NOMO-1 treated with dmso at 0.1 percent for 144 hours (cell line): Measurements from ENCODE around the gene KIF19.
A peak's percentile ranks its signal among the peaks of the same experiment; 100 is the strongest.
"Not testable (repeated sequence)": the region's sequence is repeated elsewhere in the genome, so short reads cannot be mapped to it uniquely, and the experiment has no call there.

Experiments
- DNase-seq: peaks from one replicate; lab custom pipeline; 2025; ENCODE audit not compliant: unreplicated experiment; lab: John Stamatoyannopoulos, UW

KIF19 gene, protein sequence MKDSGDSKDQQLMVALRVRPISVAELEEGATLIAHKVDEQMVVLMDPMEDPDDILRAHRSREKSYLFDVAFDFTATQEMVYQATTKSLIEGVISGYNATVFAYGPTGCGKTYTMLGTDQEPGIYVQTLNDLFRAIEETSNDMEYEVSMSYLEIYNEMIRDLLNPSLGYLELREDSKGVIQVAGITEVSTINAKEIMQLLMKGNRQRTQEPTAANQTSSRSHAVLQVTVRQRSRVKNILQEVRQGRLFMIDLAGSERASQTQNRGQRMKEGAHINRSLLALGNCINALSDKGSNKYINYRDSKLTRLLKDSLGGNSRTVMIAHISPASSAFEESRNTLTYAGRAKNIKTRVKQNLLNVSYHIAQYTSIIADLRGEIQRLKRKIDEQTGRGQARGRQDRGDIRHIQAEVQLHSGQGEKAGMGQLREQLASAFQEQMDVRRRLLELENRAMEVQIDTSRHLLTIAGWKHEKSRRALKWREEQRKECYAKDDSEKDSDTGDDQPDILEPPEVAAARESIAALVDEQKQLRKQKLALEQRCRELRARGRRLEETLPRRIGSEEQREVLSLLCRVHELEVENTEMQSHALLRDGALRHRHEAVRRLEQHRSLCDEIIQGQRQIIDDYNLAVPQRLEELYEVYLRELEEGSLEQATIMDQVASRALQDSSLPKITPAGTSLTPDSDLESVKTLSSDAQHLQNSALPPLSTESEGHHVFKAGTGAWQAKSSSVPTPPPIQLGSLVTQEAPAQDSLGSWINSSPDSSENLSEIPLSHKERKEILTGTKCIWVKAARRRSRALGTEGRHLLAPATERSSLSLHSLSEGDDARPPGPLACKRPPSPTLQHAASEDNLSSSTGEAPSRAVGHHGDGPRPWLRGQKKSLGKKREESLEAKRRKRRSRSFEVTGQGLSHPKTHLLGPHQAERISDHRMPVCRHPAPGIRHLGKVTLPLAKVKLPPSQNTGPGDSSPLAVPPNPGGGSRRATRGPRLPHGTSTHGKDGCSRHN

DNA sequence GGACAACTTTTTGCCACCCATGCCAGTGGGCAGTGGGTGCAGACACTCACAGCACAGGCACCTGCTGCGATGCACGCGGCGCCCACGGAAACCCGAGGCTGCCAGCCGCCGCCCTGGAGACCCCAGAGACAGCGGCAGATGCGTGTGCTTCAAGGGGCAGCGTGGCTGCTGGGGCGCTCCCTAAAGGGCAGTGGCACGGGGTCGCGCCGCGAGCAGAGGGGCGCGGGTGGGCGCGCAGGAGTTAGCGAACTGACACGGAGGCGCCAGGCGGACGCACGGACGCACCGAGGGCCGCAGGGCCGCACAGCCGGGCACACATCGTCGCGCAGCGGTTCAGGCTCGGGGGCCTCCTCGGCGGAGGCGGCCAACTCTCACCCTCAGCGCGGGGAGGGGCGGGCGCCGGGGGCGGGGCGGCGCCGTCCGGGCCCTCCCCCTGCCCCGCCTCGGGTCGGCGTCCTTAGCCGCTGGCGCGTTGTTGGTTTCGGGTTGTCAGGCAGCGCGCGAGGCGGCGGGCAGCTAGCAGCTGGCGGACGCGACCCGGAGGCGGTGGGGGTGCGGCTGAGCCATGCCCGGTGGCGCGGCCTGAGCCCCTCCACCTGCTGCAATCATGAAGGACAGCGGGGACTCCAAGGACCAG, at the start of gene KIF19:
Gene KIF19, plus strand, starts transcription at position 484 of the 637 bp plus-strand sequence. Its CDS starts 124 bp downstream, at position 608.
- no peak for DNase-seq

DNA sequence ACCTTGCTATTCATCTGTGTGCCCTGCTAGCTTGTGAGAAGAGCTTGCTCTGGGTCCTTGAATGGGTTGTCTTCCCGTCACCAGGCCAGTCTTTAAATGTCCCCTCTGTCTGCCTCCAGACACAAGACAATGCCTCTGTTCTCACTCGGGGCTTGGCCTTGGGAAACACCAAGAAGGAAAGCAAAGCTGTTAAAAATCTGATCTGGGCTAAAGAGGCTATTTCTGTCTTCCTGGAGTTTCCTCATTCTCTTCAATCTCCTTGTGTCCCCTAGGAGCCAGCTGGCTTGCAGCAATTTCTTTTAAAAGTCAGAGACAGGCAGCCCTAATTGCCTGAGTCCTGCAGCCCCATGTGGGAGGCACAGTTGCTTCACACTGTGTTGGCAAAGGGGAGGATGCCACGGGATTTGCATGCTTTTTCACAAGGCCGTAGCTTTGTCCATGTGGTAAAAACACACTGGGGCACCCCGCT, 49.5 kb upstream of the KIF19 start:
- no peak for DNase-seq

DNA sequence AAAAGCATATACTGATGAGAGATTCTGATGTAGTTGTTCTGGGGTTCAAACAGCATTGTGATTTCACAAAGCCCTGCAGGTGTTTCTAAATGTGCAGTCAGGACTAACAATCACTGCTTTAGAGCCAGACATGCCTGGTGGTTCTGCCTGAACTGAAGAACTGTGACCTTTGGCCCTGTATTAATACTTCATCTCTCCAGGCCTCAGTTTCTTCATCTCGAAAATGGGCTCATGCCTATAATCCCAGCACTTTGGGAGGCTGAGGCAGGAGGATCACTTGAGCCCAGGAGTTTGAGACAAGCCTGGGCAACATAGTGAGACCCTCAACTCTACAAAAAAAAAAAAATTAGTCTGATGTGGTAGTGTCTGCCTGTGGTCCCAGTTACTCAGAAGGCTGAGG, 48.1 kb upstream of the KIF19 start:
- no peak for DNase-seq

DNA sequence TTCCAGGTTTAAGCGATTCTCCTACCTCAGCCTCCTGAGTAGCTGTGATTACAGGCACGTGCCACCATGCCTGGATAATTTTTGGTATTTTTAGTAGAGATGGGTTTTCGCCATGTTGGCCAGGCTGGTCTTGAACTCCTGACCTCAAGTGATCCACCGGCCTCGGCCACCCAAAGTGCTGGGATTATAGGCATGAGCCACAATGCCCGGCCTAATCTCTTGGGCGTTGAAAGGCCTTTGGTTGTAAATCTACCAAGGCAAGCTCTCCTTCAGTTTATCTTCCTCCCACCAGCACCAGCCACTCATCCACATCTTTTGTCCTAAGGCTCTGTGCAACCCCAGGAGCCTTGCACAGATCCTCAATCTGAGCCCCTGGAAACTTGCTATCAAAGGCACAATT, 46.4 kb upstream of the KIF19 start:
- DNase-seq: not testable (repeated sequence)

DNA sequence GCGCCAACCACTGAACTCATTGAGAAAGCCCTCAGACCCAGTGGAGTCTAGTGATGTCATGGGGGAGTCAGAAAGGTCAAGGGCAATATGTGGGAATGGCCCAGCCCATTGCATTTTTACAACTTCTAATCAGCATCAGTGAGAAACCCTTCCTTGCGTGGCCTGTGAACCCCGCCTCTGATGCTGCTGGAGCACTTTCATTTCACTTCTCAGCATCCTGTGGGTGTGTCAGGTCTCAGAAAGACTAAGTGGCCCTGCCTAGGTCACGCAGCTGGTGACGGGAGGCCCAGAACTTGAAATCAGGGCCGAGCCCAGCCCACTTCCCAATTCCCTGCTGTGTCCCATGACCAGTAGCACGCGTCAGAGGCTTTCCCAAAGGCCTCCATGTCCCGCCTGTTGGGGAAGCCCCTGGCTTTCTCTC, 45.9 kb upstream of the KIF19 start:
- no peak for DNase-seq

DNA sequence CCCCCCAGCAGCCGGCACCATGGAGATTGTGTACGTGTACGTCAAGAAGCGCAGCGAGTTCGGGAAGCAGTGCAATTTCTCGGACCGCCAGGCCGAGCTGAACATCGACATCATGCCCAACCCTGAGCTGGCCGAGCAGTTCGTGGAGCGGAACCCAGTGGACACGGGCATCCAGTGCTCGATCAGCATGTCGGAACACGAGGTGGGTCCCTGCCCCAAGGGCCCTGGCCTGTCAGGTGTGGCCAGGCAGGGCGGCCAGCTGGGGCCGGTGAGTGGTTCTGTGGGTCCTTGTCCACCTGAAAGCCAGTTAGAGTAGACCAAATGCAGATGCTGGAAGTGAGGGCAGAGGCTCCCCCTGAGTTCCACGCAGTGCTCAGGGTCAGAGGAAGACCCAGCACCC, 44.2 kb upstream of the KIF19 start:
- no peak for DNase-seq

DNA sequence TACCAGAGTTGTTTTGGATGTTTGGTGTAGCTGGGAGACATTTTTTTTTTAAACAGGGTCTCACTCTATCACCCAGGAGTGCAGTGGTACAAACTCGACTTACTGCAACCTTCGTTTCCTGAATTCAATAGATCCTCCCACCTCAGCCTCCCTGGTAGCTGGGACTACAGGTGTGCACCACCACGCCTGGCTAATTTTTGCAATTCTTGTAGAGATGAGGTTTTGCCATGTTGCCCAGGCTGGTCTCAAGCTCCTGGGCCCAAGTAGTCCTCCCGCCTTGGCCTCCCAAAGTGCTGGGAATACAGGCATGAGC, 43.8 kb upstream of the KIF19 start:
- not testable (repeated sequence) for DNase-seq

DNA sequence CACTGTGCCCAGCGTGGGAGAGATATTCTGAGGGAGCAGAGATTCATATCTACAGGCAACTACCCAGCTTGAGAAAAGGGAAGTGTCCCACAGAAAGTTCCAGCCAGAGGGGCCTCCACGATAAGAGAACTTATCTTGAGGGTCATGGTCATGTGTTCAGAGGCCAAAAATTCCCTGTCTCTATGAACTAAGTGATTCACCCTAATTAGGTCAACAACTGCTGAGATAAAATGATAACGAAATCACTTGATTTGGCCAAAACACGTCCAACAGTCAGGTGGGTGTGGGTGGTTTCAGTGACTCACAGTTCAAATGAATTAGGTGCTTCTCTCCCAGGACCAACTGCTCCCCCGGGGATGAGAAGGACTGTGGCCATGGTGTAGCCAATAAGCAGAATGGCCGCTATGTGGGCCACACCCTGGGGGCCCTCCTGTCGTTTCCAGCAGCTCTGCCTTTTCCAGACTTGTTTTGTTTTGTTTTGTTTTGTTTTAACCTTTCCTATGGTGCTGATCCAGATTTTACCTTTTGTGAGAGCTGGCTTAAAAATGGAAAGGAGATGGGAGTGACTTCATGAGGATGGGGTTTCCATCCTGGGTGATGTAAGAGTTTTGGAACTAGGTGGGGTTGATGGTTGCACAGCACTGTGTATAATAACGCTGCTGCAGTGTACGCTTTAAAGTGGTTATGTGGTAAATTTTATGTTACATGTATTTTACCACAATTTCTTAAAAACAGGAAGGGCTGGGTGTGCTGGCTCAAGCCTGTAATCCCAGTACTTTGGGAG, 43.2 kb upstream of the KIF19 start:
- DNase-seq: peak; percentile 59

DNA sequence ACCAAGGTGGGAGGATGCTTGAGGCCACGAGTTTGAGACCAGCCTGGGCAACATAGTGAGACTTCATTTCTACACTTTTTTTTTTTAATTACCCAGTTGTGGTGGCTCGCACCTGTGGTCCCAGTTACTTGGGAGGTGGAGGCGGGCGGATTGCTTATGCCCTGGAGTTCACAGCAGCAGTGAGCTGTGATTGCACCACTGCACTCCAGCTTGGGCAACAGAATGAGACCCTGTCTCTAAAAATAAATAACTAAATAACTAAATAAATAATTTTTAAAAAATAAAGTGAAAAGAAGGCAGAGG, 42.7 kb upstream of the KIF19 start:
- no peak for DNase-seq

DNA sequence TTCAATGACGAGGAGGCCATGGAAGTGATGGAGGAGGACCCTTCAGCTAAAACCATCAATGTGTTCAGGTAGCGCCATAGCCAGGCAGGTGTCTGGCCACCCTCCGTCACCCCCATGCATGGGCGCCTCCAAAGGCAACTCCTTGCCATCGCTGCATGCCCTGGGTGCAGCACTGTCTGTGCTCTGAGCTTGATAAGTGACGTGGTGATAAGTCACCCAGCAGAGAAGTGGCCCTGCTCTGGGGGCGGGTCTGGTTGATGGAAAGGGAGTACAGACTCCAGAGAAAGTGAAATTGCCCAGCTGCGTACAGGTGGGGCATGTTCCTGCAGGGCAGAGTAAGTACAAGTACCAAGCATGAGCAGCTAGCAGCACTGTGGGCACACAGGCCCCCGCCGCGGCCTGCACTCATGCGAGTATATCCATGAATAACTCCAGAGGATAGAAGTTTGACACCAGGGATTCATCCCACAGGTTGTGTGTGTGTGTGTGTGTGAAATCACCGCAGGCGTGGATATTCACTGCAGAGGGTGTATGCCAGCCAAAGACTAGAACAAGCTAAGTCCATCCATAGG, 38.9 kb upstream of the KIF19 start:
- DNase-seq: no peak

DNA sequence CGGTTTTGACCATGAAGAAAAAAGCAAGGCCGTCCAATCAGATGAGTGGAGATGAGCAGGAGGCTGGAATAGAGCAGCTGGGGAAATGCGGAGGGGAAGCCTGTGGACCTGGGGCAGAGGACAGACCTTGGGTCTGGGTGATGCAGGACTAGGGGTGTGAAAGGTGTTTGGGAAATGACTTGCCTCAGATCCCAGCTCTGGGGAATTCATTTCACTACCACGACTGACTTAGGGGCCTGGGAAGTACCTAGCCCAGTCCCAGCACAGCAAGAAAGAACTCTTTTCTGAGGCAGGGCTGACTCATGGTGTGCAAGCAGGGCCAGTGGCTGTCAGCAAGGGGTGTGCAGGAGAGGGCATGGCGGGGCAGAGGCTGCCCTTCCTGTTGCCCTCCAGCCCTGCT, 37.2 kb upstream of the KIF19 start:
- DNase-seq: no peak

DNA sequence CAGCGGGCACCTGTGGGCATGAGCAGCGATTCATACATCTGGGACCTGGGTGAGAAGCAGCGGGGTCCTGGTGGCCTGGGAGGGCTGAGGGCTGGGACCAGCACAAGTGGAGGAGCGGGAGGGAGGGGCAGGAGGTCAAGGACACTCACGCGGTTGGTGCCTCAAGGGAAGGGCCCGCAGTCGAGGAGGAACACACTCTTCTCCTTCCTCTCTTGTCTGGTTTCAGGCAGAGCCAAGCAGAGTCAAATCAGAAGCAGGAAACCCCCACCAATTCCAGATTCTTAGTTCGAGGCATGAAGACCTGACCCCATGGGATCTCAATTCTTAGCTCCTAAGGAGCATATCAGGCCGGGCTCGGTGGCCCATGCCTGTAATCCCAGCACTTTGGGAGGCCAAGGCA, 36.3 kb upstream of the KIF19 start:
- DNase-seq: no peak

DNA sequence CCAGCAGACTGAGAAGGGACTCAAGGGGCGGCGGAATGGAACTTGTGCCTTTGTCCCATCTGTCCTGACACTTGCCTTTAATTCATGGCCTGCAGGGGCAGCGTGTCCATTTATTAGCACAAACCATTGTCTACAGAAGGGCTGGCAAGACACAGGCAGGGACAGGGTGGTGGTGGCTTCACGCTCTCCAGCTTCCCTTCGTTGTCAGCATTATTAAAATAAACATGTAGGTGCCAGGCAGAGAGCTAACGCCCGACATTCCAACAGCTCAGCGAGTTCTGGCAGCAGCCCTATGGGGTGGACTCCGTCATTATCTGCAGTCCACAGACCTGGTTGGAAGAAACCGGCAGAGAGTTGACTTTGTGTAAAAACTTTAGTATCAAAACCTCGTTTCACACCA, 35.7 kb upstream of the KIF19 start:
- DNase-seq: no peak

DNA sequence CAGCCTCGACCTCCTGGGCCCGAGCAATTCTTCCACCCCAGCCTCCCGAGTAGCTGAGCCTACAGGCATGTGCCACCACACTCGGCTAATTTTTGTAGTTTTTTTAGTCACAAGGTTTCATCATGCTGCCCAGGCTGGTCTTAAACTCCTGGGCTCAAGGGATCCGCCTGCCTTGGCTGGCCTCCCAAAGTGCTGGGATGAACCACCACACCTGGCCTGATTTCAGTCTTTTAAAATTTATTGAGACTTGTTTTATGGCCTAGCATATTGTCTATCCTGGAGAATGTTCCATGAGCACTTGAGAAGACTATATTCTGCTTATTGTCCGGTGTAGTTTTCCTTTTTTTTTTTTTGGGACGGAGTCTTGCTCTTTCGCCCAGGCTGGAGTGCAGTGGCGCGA, 33.5 kb upstream of the KIF19 start:
- no peak for DNase-seq

DNA sequence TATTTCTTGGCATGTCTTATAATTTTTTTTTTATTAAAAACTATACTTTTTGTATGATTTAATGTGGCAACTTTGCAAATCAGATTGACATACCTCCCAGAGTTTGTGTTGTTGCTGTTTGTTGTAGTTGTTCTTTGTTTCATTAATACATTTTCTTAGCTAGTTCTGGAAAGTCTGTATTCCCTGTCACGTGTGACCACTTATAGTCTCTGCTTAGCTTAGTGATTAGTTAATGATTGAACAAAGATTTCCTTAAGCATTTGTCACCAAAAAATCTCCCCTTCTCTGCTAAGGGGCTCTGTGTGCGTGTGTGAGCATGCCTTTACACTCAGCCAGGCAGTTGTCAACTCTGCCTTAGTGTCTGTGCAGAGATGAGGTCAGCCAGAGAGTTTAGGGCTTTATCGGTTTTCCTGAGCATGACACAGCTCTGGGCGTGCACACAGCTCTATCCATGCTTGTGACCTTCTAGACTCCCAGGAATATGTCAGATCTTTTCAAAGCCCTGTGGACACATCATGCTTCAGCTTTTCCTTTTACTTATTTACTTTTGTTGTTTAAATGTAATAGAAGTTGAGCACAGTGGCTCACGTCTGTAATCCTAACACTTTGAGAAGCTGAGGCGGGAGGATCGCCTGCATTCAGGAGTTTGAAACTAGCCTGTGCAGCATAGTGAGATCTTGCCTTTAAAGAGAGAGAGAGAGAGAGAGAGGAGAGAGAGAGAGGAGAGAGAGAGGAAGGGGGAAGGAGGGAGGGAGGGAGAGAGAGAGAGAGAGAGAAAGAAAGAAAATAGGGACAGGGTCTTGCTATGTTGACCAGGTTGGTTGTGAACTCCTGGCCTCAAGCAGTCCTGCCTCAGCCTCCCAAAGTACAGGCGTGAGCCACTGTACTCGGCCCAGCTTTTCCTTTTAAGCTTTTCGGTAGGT, 30.1 kb upstream of the KIF19 start:
- DNase-seq: no peak

DNA sequence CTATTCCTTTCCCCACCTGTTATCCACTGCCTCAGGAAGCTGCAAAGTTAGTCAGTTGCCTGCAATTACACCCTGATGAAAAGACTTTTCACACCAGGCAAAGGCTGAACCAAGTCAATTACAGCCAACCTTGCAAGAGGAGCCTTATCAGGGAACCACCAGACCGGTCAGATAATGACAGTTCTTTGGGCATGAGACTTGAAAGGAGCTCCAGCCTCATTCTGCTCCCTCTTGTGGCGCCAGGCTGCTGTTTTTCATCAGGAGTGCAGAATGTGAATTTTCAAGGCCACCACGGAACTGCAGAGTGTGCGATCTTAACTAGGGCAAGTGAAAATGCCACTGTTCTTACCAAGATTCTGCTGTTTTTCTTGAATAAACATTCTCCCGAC, 29.5 kb upstream of the KIF19 start:
- DNase-seq: peak; percentile 53

DNA sequence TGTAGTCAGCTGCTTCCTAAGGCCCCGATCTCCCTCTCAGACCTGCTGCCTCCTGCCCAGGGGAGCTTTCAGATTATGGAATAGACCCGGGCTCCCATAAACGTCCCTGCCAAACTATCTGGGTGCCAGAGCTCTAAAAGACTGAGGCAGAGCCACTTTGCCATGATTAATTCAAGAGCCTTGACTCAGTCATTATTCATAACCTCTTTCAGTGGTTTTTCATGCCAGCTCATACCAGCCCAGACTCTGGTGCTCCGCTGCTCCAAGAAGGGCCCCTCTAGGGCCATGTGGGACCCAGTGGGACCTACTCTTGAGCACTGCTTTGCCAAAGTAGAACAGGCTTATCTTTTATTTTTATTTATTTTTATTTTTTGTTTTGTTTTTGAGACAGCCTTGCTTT, 28.1 kb upstream of the KIF19 start:
- DNase-seq: no peak

DNA sequence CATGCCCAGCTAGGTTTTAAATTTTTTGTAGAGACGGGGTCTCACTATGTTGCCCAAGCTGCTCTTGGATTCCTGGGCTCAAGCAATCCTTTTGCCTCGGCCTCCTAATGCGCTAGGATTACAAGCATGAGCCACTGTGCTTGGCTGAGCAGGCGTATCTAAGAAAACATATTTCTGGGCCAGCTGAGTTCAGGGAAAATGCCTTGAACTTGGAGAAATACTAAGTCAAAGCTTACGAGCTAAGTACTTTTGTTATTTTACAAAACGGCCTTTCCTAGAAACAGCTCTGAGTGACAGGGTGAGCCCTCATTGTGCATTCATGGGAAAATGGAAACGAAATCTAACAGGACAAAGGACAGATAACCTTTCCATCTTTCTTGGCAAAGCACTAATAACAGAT, 27.2 kb upstream of the KIF19 start:
- DNase-seq: no peak

DNA sequence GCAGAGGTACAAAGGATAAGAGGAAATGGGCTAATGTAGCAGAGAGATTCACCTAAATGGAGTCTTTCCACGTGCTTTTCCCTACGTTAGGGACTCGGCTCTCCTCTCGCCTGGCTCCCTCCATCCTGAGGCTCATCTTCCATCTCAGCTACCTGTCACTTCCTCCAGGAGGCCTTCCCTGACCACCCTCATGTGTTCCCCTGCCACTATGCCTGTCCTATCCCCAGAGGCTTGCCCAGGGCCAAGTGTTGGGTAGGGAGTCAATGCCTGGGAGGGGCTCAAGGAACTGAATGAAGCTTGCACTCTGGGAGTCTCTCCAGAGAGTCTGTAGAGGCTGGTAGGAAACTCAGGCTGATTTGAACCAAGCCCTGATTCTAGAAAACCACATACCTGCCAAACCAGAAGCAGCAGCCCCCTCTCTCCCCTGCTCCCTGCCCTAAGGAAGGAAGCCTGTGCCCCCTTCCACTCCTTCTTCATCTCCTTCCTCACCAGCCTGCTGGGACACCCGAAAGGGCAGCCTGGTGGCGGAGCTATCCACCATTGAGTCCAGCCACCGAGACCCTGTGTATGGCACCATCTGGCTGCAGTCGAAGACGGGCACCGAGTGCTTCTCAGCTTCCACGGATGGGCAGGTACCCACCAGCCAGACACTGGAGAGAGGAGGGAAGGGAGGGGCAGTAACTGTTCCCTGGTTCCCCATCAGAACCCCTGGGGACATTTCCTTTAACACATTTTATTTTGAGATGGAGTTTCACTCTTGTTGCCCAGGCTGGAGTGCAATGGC, 26.6 kb upstream of the KIF19 start:
- no peak for DNase-seq
